OCI-LY1 (cell line): ENCODE data around the gene DIDO1.

Source experiments
- H2AFZ ChIP-seq: fragments of 200-600 bp; sonication (generic), shearing (Covaris generic); 2 replicates; pipeline ENCODE4 v1.6.0; 2014; ENCODE audit warnings: antibody characterized with exemption, mild to moderate bottlenecking, low read length
- H3F3A ChIP-seq: fragments of 200-600 bp; sonication (generic), shearing (Covaris generic); 2 replicates; pipeline ENCODE4 v1.6.0; 2014; ENCODE audit warnings: mild to moderate bottlenecking, antibody characterized with exemption, low read length, moderate library complexity; ENCODE audit not compliant: insufficient read depth
- H3K27ac ChIP-seq: fragments of 200-600 bp; sonication (generic); 2 replicates; pipeline ENCODE4 v1.5.1; 2014; ENCODE audit warnings: low read length, mixed run types, mild to moderate bottlenecking, low read depth; ENCODE audit not compliant: poor library complexity, severe bottlenecking
- H3K27me3 ChIP-seq: fragments of 200-600 bp; sonication (generic); 2 replicates; pipeline ENCODE4 v1.6.0; 2014; ENCODE audit warnings: antibody characterized with exemption, mild to moderate bottlenecking, low read length, moderate library complexity; ENCODE audit not compliant: insufficient read depth
- H3K36me3 ChIP-seq: fragments of 200-600 bp; sonication (generic); 2 replicates; pipeline ENCODE4 v1.6.1; 2014; ENCODE audit warnings: mild to moderate bottlenecking, antibody characterized with exemption, low read length, moderate library complexity, mixed read lengths; ENCODE audit not compliant: insufficient read depth
- H3K4me1 ChIP-seq: fragments of 200-600 bp; sonication (generic); 2 replicates; pipeline ENCODE4 v1.5.1; 2014; ENCODE audit warnings: mild to moderate bottlenecking, low read length, moderate library complexity; ENCODE audit not compliant: insufficient read depth, severe bottlenecking
- H3K4me2 ChIP-seq: fragments of 200-600 bp; sonication (generic), shearing (Covaris generic); 2 replicates; pipeline ENCODE4 v1.6.1; 2014; ENCODE audit warnings: low read length
- H3K4me3 ChIP-seq: fragments of 200-600 bp; sonication (generic); 2 replicates; pipeline ENCODE4 v1.5.1; 2014; ENCODE audit warnings: low read length, low read depth, mild to moderate bottlenecking, mixed read lengths; ENCODE audit not compliant: poor library complexity, severe bottlenecking
- H3K79me2 ChIP-seq: fragments of 200-600 bp; shearing (Covaris generic); 2 replicates; pipeline ENCODE4 v1.6.1; 2016; ENCODE audit warnings: mixed run types, low read length, mixed read lengths; ENCODE audit not compliant: insufficient read depth
- H3K9ac ChIP-seq: fragments of 200-600 bp; sonication (generic), shearing (Covaris generic); 2 replicates; pipeline ENCODE4 v1.6.1; 2014; ENCODE audit warnings: mild to moderate bottlenecking, low read length, mixed read lengths
- H3K9me2 ChIP-seq: fragments of 200-600 bp; sonication (generic), shearing (Covaris generic); 2 replicates; pipeline ENCODE4 v1.6.1; 2014; ENCODE audit warnings: low read depth, mild to moderate bottlenecking, low read length, mixed read lengths
- H3K9me3 ChIP-seq: fragments of 200-600 bp; shearing (Covaris generic); 2 replicates; pipeline ENCODE4 v1.6.1; 2014; ENCODE audit warnings: low read length, mixed read lengths
- H4K20me1 ChIP-seq: fragments of 200-600 bp; sonication (generic), shearing (Covaris generic); 2 replicates; pipeline ENCODE4 v1.6.0; 2016; ENCODE audit warnings: mild to moderate bottlenecking, low read length; ENCODE audit not compliant: insufficient read depth
- EZH2 ChIP-seq: fragments of 200-600 bp; sonication (generic), shearing (Covaris generic); IDR thresholded peaks from 2 replicates; pipeline ENCODE4 v1.8.0; 2017; ENCODE audit warnings: borderline replicate concordance, mixed run types, mild to moderate bottlenecking, antibody characterized with exemption, low read length, moderate library complexity, mixed read lengths
- TF ChIP-seq, protein P1 (sequence below): fragments of 200-600 bp; sonication (generic), shearing (Covaris generic); IDR thresholded peaks from 2 replicates; pipeline ENCODE4 v1.5.1; 2017; ENCODE audit warnings: mild to moderate bottlenecking, antibody characterized with exemption, low read length, moderate library complexity, mixed read lengths

The DIDO1 gene

GRCh38 chr20:62846166-62846890 lies 80.0 kb downstream of the DIDO1 start:
- no peaks in the 10 kb centered on the region for H3K79me2 ChIP-seq
- no peaks in the 10 kb centered on the region for H3K9me3 ChIP-seq
- no peak for TF ChIP-seq EZH2
- TF ChIP-seq, protein P1, sequence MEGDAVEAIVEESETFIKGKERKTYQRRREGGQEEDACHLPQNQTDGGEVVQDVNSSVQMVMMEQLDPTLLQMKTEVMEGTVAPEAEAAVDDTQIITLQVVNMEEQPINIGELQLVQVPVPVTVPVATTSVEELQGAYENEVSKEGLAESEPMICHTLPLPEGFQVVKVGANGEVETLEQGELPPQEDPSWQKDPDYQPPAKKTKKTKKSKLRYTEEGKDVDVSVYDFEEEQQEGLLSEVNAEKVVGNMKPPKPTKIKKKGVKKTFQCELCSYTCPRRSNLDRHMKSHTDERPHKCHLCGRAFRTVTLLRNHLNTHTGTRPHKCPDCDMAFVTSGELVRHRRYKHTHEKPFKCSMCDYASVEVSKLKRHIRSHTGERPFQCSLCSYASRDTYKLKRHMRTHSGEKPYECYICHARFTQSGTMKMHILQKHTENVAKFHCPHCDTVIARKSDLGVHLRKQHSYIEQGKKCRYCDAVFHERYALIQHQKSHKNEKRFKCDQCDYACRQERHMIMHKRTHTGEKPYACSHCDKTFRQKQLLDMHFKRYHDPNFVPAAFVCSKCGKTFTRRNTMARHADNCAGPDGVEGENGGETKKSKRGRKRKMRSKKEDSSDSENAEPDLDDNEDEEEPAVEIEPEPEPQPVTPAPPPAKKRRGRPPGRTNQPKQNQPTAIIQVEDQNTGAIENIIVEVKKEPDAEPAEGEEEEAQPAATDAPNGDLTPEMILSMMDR, result no peak
- no peaks in the 10 kb centered on the region for H3K27me3 ChIP-seq
- H3K36me3 ChIP-seq, result peaks cover 54% of the 10 kb centered on the region
- no peaks in the 10 kb centered on the region for H4K20me1 ChIP-seq
- no peak overlapping the region for H3K4me2 ChIP-seq
- no peaks in the 10 kb centered on the region for H3K9me2 ChIP-seq
- no peak overlapping the region for H3K27ac ChIP-seq
- no peak overlapping the region for H3K4me3 ChIP-seq
- H3K9ac ChIP-seq, result no peak overlapping the region
- no peak overlapping the region for H2AFZ ChIP-seq
- peaks cover 10% of the 10 kb centered on the region for H3K4me1 ChIP-seq
- H3F3A ChIP-seq, result no peaks in the 10 kb centered on the region

GRCh38 chr20:62845416-62846160 lies 80.7 kb downstream of the DIDO1 start:
- Histone ChIP-seq H3K4me3 (no peak overlapping the region), H2AFZ (no peak overlapping the region), H3K79me2 (no peaks in the 10 kb centered on the region), H3F3A (no peaks in the 10 kb centered on the region), H3K9ac (no peak overlapping the region), H3K27me3 (no peaks in the 10 kb centered on the region), H3K36me3 (peaks cover 53% of the 10 kb centered on the region), H4K20me1 (no peaks in the 10 kb centered on the region), H3K9me3 (no peaks in the 10 kb centered on the region), H3K4me1 (peaks cover 10% of the 10 kb centered on the region), H3K9me2 (no peaks in the 10 kb centered on the region), H3K4me2 (no peak overlapping the region), H3K27ac (no peak overlapping the region)
- TF ChIP-seq EZH2, result no peak
- TF ChIP-seq, protein P1, result no peak

GRCh38 chr20:62844182-62844581 lies 82.1 kb downstream of the DIDO1 start:
- no peaks in the 10 kb centered on the region for H3F3A ChIP-seq
- no peak overlapping the region for H3K27ac ChIP-seq
- peaks cover 12% of the 10 kb centered on the region for H3K4me1 ChIP-seq
- H3K27me3 ChIP-seq, result no peaks in the 10 kb centered on the region
- H3K9me2 ChIP-seq, result no peaks in the 10 kb centered on the region
- no peaks in the 10 kb centered on the region for H4K20me1 ChIP-seq
- no peak overlapping the region for H3K4me2 ChIP-seq
- H3K4me3 ChIP-seq, result no peak overlapping the region
- H2AFZ ChIP-seq, result no peak overlapping the region
- no peak for TF ChIP-seq EZH2
- TF ChIP-seq, protein P1, result no peak
- H3K36me3 ChIP-seq, result peaks cover 41% of the 10 kb centered on the region
- H3K79me2 ChIP-seq, result no peaks in the 10 kb centered on the region
- no peaks in the 10 kb centered on the region for H3K9me3 ChIP-seq
- no peak overlapping the region for H3K9ac ChIP-seq
